Neural cell (in vitro differentiated cells): Measurements from ENCODE around the gene ARF1.

Experiments used
- CTCF ChIP-seq: fragments of 450-650 bp; IDR thresholded peaks from 2 replicates; pipeline ENCODE4 v1.5.1; 2014; ENCODE audit warnings: antibody characterized with exemption, mild to moderate bottlenecking, moderate library complexity; ENCODE audit not compliant: poor library complexity, severe bottlenecking
- EP300 ChIP-seq: fragments of 450-650 bp; conservative IDR thresholded peaks from 2 replicates; pipeline ENCODE4 v1.6.1; 2014; ENCODE audit warnings: antibody characterized with exemption, mild to moderate bottlenecking, moderate library complexity; ENCODE audit not compliant: poor library complexity, severe bottlenecking
- EZH2 ChIP-seq: fragments of 200-600, 300-800 bp; shearing (Covaris generic), sonication (generic); IDR thresholded peaks from 2 replicates; pipeline ENCODE4 v1.6.1; 2014; ENCODE audit warnings: antibody characterized with exemption, low read length, borderline replicate concordance, mild to moderate bottlenecking; ENCODE audit not compliant: insufficient read depth, poor library complexity, severe bottlenecking
- POLR2AphosphoS5 ChIP-seq: IDR thresholded peaks from 2 replicates; pipeline ENCODE4 v1.6.1; 2012
- RAD21 ChIP-seq: fragments of 450-650 bp; conservative IDR thresholded peaks from 2 replicates; pipeline ENCODE4 v1.6.1; 2014; ENCODE audit warnings: antibody characterized with exemption, mild to moderate bottlenecking, moderate library complexity

- TF ChIP-seq CTCF (no peak), EP300 (no peak), RAD21 (no peak), EZH2 (no peak), POLR2AphosphoS5 (no peak)
These were observed 8.5 kb upstream of the ARF1 start for GRCh38 chr1:228073857-228074545.
